HepG2 (cell line): Measurements from ENCODE around the gene POFUT1. TPM values are rescaled to one million over a fixed set of nuclear protein-coding genes. Genes with fewer than 3 reads are reported as not detected.

Source experiments
- ATF1 ChIP-seq: IDR thresholded peaks from 2 replicates; pipeline ENCODE4 v1.6.1; 2016; ENCODE audit warnings: mild to moderate bottlenecking, control low read depth
- FOXA3 ChIP-seq: IDR thresholded peaks from 2 replicates; pipeline ENCODE4 v1.6.1; 2016; ENCODE audit warnings: missing genetic modification reagents, missing compliant biosample characterization
- IRX3 ChIP-seq: sonication (generic); formaldehyde crosslinking; IDR thresholded peaks from 2 replicates; pipeline ENCODE4 v1.8.1; 2023; ENCODE audit warnings: mild to moderate bottlenecking, low read depth, missing genetic modification reagents, borderline replicate concordance
- KDM3A ChIP-seq: IDR thresholded peaks from 2 replicates; pipeline ENCODE4 v1.6.1; 2018; ENCODE audit warnings: low read depth, missing compliant biosample characterization
- MAFF ChIP-seq: IDR thresholded peaks from 2 replicates; pipeline ENCODE4 v1.6.1; 2011; ENCODE audit warnings: low read depth, low read length, improper control_type of control experiment
- MYPOP ChIP-seq: sonication (generic); formaldehyde crosslinking; IDR thresholded peaks from 2 replicates; pipeline ENCODE4 v1.8.1; 2023; ENCODE audit warnings: mild to moderate bottlenecking, moderate library complexity, missing genetic modification reagents
- NAIF1 ChIP-seq: sonication (generic); formaldehyde crosslinking; IDR thresholded peaks from 2 replicates; pipeline ENCODE4 v1.5.0; 2020; ENCODE audit warnings: mild to moderate bottlenecking, missing genetic modification reagents, borderline replicate concordance
- PHF8 ChIP-seq: sonication (generic); formaldehyde crosslinking; IDR thresholded peaks from 2 replicates; pipeline ENCODE4 v1.5.0; 2020; ENCODE audit warnings: missing genetic modification reagents
- POLR2G ChIP-seq: fragments of 200-400 bp; formaldehyde crosslinking; IDR thresholded peaks from 2 replicates; pipeline ENCODE4 v1.6.1; 2018; ENCODE audit warnings: mild to moderate bottlenecking, low read depth, low read length, moderate library complexity
- PRPF4 ChIP-seq: fragments of 200-400 bp; formaldehyde crosslinking; IDR thresholded peaks from 2 replicates; pipeline ENCODE4 v1.6.1; 2016; ENCODE audit warnings: low read length, low read depth; ENCODE audit not compliant: poor library complexity, severe bottlenecking
- TAF15 ChIP-seq: fragments of 200-400 bp; formaldehyde crosslinking; IDR thresholded peaks from one replicate; pipeline ENCODE4 v1.6.1; 2018; ENCODE audit warnings: mild to moderate bottlenecking, low read depth, low read length; ENCODE audit not compliant: poor library complexity, severe bottlenecking
- ZC3H13 ChIP-seq: sonication (generic); formaldehyde crosslinking; IDR thresholded peaks from 2 replicates; pipeline ENCODE4 v1.8.1; 2023; ENCODE audit warnings: mild to moderate bottlenecking, missing genetic modification reagents, moderate library complexity
- ZFAT ChIP-seq: sonication (generic); formaldehyde crosslinking; conservative IDR thresholded peaks from 2 replicates; pipeline ENCODE4 v1.8.1; 2023; ENCODE audit warnings: missing genetic modification reagents, inconsistent platforms
- ZNF460 ChIP-seq: sonication (generic); formaldehyde crosslinking; IDR thresholded peaks from 2 replicates; pipeline ENCODE4 v1.5.1; 2020; ENCODE audit warnings: missing genetic modification reagents, mild to moderate bottlenecking, borderline replicate concordance
- ZNF816 ChIP-seq: sonication (generic); formaldehyde crosslinking; IDR thresholded peaks from 2 replicates; pipeline ENCODE4 v1.8.0; 2022; ENCODE audit warnings: missing genetic modification reagents, mild to moderate bottlenecking, borderline replicate concordance
- ZSCAN31 ChIP-seq: sonication (generic); formaldehyde crosslinking; IDR thresholded peaks from 2 replicates; pipeline ENCODE4 v1.5.0; 2020; ENCODE audit warnings: low read depth, mild to moderate bottlenecking, missing genetic modification reagents
- polyA plus RNA-seq, 8 experiments: library from polyadenylated mRNA; depleted of rRNA in 3 of 8; stranded (reverse) in 7 of 8; unstranded in 1 of 8; fragments of >200 nt; fragmentation: Illumina TruSeq in 4 of 8; extraction: Trizol in 4 of 8; gene quantifications; 2 replicates each; pipeline versions ENCODE4 v1.2.1 to v1.2.3, GENCODE V29; 2011 to 2016; ENCODE audit warnings: low read depth in 4 of 8, missing spikeins in 1 of 8, mixed read lengths in 1 of 8; ENCODE audit not compliant: insufficient read depth in 1 of 8
- total RNA-seq, 5 experiments: library from RNA; depleted of rRNA; stranded (reverse); fragments of >200 nt; fragmentation: Illumina TruSeq; extraction: Trizol; gene quantifications; 2 replicates each; pipeline ENCODE4 v1.2.3, GENCODE V29; 2016; ENCODE audit warnings: low read depth in 1 of 5
- TF ChIP-seq, protein P1 (sequence below): sonication (generic); formaldehyde crosslinking; IDR thresholded peaks from 2 replicates; pipeline ENCODE4 v1.5.0; 2020; ENCODE audit warnings: missing genetic modification reagents
- TF ChIP-seq, protein P2 (sequence below): sonication (generic); formaldehyde crosslinking; IDR thresholded peaks from 2 replicates; pipeline ENCODE4 v1.4.0; 2020; ENCODE audit warnings: missing genetic modification reagents, borderline replicate concordance
- TF ChIP-seq, protein P3 (sequence below): sonication (generic); formaldehyde crosslinking; IDR thresholded peaks from 2 replicates; pipeline ENCODE4 v1.4.0; 2020; ENCODE audit warnings: mild to moderate bottlenecking, missing genetic modification reagents
- TF ChIP-seq, protein P4 (sequence below): IDR thresholded peaks from 2 replicates; pipeline ENCODE4 v1.6.1; 2018; ENCODE audit warnings: missing genetic modification reagents, mild to moderate bottlenecking, missing compliant biosample characterization
- TF ChIP-seq, protein P5 (sequence below): sonication (generic); formaldehyde crosslinking; IDR thresholded peaks from 2 replicates; pipeline ENCODE4 v1.8.0; 2022; ENCODE audit warnings: mild to moderate bottlenecking, missing genetic modification reagents, moderate library complexity
- TF ChIP-seq, protein P6 (sequence below): sonication (generic); formaldehyde crosslinking; conservative IDR thresholded peaks from 2 replicates; pipeline ENCODE4 v1.8.0; 2022; ENCODE audit warnings: low read depth, missing genetic modification reagents

Gene POFUT1
- total and polyA plus RNA-seq, 2 of the 13 experiments (the other 11 are each of a cell fraction or from before 2014, with no cell fraction given) = 35.5 to 58.3 TPM

- TF ChIP-seq, protein P1, sequence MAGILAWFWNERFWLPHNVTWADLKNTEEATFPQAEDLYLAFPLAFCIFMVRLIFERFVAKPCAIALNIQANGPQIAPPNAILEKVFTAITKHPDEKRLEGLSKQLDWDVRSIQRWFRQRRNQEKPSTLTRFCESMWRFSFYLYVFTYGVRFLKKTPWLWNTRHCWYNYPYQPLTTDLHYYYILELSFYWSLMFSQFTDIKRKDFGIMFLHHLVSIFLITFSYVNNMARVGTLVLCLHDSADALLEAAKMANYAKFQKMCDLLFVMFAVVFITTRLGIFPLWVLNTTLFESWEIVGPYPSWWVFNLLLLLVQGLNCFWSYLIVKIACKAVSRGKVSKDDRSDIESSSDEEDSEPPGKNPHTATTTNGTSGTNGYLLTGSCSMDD = no peak
- TF ChIP-seq ZNF460 (CRISPR knock-in tag) (no peak), ZC3H13 (peak; percentile 83), IRX3 (CRISPR knock-in tag) (0 out of 2 replicates have a peak, but pooled peaks have one; percentile 35), FOXA3 (no peak), ZFAT (CRISPR knock-in tag) (no peak), MAFF (no peak), TAF15 (no peak), POLR2G (peak; percentile 62), KDM3A (CRISPR knock-in tag) (0 out of 2 replicates have a peak, but pooled peaks have one; percentile 23), PRPF4 (no peak), ATF1 (CRISPR knock-in tag) (no peak), ZNF816 (CRISPR knock-in tag) (no peak), PHF8 (CRISPR knock-in tag) (peak; percentile 29; the same call in 1 of the 2 replicates), NAIF1 (no peak), MYPOP (CRISPR knock-in tag) (no peak), ZSCAN31 (CRISPR knock-in tag) (0 out of 2 replicates have a peak, but pooled peaks have one; percentile 13)
- TF ChIP-seq, protein P2, sequence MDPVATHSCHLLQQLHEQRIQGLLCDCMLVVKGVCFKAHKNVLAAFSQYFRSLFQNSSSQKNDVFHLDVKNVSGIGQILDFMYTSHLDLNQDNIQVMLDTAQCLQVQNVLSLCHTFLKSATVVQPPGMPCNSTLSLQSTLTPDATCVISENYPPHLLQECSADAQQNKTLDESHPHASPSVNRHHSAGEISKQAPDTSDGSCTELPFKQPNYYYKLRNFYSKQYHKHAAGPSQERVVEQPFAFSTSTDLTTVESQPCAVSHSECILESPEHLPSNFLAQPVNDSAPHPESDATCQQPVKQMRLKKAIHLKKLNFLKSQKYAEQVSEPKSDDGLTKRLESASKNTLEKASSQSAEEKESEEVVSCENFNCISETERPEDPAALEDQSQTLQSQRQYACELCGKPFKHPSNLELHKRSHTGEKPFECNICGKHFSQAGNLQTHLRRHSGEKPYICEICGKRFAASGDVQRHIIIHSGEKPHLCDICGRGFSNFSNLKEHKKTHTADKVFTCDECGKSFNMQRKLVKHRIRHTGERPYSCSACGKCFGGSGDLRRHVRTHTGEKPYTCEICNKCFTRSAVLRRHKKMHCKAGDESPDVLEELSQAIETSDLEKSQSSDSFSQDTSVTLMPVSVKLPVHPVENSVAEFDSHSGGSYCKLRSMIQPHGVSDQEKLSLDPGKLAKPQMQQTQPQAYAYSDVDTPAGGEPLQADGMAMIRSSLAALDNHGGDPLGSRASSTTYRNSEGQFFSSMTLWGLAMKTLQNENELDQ = no peak
- TF ChIP-seq, protein P3, sequence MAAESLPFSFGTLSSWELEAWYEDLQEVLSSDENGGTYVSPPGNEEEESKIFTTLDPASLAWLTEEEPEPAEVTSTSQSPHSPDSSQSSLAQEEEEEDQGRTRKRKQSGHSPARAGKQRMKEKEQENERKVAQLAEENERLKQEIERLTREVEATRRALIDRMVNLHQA (CRISPR knock-in tag) = no peak
- TF ChIP-seq, protein P4, sequence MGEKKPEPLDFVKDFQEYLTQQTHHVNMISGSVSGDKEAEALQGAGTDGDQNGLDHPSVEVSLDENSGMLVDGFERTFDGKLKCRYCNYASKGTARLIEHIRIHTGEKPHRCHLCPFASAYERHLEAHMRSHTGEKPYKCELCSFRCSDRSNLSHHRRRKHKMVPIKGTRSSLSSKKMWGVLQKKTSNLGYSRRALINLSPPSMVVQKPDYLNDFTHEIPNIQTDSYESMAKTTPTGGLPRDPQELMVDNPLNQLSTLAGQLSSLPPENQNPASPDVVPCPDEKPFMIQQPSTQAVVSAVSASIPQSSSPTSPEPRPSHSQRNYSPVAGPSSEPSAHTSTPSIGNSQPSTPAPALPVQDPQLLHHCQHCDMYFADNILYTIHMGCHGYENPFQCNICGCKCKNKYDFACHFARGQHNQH (CRISPR knock-in tag) = no peak
- TF ChIP-seq, protein P5, sequence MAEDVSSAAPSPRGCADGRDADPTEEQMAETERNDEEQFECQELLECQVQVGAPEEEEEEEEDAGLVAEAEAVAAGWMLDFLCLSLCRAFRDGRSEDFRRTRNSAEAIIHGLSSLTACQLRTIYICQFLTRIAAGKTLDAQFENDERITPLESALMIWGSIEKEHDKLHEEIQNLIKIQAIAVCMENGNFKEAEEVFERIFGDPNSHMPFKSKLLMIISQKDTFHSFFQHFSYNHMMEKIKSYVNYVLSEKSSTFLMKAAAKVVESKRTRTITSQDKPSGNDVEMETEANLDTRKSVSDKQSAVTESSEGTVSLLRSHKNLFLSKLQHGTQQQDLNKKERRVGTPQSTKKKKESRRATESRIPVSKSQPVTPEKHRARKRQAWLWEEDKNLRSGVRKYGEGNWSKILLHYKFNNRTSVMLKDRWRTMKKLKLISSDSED (CRISPR knock-in tag) = no peak
- TF ChIP-seq, protein P6, sequence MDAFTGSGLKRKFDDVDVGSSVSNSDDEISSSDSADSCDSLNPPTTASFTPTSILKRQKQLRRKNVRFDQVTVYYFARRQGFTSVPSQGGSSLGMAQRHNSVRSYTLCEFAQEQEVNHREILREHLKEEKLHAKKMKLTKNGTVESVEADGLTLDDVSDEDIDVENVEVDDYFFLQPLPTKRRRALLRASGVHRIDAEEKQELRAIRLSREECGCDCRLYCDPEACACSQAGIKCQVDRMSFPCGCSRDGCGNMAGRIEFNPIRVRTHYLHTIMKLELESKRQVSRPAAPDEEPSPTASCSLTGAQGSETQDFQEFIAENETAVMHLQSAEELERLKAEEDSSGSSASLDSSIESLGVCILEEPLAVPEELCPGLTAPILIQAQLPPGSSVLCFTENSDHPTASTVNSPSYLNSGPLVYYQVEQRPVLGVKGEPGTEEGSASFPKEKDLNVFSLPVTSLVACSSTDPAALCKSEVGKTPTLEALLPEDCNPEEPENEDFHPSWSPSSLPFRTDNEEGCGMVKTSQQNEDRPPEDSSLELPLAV (CRISPR knock-in tag) = no peak
These were observed 16.3 kb upstream of the POFUT1 start (continued) for GRCh38 chr20:32191422-32191821.
